Loucy (cell line): ENCODE measurements around the gene NCOA5.

Experiments used
- CTCF ChIP-seq: fragments of 200-600 bp; sonication (generic); conservative IDR thresholded peaks from 2 replicates; pipeline ENCODE4 v1.5.1; 2014; ENCODE audit warnings: mild to moderate bottlenecking, antibody characterized with exemption, low read length
- EZH2phosphoT487 ChIP-seq: fragments of 200-600 bp; IDR thresholded peaks from 2 replicates; pipeline ENCODE4 v1.6.1; 2018; ENCODE audit warnings: antibody characterized with exemption, mild to moderate bottlenecking, moderate library complexity, borderline replicate concordance

GRCh38 chr20:46137816-46138215 lies 48.1 kb upstream of the NCOA5 start:
- TF ChIP-seq CTCF (no peak), EZH2phosphoT487 (no peak)
